ENCODE data around the gene POR.

Gene POR

DNA sequence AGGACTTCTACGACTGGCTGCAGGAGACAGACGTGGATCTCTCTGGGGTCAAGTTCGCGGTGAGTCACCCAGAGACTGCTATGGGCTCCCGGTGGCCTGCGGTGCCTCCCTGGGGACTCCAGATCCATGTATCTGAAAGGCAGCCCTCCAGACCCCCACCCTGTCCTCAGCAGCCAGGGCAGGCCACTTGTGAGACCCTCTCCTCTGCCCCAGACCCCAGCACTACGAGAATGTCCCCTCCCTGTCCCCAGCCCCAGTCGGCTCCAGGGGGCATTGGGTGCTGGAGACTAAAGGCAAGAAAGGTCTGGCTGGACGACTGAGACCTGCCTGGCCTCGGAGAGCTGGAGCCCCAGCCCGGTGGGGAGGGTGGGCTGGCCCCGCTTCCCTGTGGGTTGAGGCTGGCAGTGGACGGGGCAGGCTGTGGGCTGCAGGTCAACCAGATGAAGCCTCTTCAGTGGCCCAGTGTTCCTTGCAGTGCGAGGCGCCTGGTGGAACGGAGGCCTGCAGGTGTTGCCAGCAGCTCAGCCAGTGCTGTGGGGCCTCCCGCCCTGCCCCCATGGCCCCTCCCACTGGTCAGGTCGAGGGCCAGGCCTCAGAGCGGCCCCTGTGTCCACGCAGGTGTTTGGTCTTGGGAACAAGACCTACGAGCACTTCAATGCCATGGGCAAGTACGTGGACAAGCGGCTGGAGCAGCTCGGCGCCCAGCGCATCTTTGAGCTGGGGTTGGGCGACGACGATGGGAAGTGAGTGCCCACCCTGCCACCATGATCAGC is 65.7 kb downstream of the POR start:
- no peak for DNase-seq

DNA sequence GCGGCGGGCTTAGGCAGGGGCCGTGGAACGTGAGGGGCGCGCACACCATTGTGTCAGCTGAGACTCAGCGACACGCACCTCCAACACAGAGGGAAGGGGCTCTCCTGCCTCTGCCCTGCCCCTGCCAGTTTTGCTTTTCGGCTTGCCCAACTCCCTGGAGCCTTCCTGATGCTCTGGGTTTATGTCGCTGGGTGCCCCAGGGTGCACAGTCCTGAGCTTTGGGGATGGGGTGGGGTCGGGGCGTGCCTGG is 66.2 kb downstream of the POR start:
- no peak for DNase-seq

DNA sequence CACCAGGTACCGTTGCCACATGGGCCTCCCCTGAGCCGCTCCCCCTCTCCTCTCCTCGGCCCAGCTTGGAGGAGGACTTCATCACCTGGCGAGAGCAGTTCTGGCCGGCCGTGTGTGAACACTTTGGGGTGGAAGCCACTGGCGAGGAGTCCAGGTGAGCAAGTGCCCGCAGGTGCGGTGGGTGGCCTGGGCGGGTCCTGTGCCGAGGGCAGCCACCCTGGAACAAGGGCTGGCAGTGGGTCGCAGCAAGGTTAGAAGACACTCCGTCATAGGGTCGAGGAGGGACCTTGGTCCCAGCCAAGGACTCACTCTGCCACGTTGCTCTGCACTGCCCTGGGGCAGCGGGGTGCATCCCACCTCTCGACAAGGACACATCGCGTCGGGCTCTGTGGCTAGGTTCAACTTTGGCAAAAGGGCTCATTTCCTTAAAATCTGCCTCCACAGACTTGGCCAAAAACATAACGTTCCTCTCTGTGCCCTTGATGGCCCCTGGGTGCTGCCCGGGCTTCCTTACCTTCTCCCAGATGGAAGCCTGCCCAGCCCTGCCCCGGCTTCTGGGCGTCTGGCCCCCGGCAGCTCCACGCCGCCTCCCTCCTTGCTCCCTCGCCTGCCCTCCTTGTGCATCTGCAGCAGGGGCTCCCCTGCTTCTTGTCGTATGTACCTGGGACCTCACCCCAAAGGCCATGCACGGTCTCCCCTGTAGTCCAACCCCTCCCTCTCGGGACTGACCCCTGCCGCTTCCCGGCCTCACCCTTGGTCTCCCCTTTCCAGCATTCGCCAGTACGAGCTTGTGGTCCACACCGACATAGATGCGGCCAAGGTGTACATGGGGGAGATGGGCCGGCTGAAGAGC is 66.7 kb downstream of the POR start:
- DNase-seq: no peak

DNA sequence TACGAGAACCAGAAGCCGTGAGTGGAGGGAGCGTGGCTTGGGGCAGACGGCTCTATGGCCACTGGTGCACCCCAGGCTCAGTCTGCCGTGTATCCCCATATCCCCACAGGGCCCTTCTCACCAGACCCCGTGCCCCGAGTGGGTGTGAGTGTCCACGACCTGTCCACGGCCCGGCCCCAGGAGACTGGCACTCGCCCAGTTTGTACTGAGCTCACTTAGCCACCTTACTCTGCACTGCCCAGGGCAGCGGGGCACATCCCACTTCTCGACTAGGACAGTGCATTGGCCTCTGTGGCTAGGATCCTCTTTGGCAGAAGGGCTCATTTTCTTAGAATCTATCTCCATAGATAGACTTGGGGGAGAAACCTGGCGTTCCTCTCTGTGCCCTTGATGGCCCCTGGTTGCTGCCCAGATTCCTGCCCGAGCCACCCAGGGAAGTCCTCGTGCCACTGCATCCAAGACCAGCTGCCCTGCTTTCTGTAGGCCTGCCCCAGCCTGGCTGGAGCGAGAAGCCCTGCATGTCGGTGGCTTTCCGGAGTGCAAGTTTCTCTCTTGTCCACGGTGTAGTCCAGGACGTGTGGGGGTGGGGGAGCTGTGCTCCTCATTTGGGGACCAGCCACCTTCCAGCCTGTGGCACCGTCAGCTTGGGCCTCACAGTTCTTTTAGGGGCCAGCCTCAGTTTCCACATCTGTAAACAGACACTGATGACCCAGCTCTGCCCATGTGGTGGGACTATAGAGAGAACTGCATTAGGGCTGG is 67.5 kb downstream of the POR start:
- DNase-seq: no peak

DNA sequence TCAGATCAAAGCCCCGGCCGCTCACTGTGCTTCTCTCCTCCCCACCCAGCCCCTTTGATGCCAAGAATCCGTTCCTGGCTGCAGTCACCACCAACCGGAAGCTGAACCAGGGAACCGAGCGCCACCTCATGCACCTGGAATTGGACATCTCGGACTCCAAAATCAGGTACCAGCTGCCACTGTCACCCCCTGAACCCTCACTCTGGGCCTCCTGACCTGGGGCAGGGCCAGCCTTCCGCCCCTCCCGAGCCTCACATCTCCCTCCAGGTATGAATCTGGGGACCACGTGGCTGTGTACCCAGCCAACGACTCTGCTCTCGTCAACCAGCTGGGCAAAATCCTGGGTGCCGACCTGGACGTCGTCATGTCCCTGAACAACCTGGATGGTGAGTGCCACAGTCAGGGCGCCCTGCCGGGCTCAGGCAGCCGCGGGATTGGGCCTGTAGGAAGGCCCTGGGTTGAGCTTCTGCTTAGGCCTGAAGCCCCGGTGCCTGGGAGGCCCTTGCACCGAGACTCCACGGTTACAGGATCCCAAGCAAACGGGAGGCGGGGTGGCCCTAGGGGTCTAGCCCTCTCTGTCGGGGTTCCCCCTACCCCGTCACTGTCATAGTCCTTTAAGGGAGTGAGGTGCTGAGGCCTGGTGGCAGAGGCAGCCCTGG is 68.6 kb downstream of the POR start:
- DNase-seq: no peak

DNA sequence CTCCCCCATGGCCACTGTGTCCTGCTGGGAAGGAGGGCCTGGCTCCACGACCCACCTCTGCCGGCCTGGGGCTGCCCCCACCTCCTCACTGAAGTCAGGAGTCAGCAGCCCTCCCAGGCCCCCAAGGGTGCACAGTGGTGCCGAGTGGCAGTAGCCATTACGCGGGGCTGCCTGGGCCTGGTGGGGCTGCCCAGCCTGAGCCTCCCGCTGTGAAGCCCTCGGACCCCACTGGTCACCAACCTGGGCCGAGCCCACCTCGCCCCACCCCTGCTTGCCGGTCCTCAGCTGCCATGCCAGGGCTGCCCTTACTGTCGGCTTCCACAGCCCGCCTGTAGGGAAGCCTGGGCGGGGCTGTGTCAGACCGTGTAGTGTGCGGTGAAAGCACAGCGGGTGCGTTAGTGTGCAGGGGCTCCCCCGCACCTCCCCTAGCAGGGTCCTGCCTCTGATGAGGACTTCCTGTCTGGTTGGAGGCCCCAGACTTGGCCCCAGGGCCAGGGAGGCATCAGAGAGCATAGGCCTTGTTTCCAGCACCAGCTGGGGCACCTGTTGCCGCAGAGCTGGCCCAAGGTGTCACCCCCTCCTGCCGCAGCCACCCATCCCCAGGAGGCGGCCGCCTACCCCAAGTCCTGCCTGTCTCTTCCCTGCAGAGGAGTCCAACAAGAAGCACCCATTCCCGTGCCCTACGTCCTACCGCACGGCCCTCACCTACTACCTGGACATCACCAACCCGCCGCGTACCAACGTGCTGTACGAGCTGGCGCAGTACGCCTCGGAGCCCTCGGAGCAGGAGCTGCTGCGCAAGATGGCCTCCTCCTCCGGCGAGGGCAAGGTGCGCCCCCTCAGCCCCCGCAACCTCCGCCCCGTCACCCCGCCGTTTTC is 69.4 kb downstream of the POR start:
- DNase-seq: no peak

DNA sequence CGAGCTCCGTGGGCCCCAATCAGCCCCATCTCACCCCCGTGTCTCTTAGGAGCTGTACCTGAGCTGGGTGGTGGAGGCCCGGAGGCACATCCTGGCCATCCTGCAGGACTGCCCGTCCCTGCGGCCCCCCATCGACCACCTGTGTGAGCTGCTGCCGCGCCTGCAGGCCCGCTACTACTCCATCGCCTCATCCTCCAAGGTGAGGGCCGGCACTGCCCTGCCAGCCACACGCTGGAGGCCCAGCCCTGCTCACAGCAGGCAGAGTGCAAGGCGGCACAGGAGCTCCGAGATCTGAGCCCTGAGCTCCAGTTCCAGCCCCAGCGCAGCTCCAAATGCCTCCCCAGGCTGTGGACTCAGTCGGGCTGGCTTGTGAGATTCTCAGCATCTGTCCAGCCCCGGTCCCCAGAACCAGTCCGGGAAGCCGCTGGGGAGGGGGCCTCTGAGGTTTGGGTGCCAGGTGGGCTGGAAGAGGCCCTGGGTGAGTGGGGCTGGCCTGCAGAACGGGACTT is 70.1 kb downstream of the POR start:
- DNase-seq: no peak

DNA sequence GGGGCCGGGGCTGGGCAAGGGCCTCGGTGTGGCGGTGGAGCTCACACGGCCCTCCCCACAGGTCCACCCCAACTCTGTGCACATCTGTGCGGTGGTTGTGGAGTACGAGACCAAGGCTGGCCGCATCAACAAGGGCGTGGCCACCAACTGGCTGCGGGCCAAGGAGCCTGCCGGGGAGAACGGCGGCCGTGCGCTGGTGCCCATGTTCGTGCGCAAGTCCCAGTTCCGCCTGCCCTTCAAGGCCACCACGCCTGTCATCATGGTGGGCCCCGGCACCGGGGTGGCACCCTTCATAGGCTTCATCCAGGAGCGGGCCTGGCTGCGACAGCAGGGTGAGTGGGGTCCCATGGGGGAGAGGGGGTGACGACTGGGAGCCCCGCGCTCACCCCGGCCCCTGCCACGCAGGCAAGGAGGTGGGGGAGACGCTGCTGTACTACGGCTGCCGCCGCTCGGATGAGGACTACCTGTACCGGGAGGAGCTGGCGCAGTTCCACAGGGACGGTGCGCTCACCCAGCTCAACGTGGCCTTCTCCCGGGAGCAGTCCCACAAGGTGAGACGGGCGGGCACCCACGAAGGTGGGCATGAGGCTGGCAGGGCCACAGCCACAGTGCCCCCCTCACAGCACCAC is 70.7 kb downstream of the POR start:
- no peak for DNase-seq

DNA sequence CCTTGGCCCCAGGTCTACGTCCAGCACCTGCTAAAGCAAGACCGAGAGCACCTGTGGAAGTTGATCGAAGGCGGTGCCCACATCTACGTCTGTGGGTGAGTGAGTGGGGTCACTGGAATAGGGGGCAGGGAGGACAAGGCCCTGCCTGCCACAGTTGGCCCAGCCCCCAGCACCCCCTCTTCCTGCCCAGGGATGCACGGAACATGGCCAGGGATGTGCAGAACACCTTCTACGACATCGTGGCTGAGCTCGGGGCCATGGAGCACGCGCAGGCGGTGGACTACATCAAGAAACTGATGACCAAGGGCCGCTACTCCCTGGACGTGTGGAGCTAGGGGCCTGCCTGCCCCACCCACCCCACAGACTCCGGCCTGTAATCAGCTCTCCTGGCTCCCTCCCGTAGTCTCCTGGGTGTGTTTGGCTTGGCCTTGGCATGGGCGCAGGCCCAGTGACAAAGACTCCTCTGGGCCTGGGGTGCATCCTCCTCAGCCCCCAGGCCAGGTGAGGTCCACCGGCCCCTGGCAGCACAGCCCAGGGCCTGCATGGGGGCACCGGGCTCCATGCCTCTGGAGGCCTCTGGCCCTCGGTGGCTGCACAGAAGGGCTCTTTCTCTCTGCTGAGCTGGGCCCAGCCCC is 71.3 kb downstream of the POR start:
- no peak for DNase-seq

DNA sequence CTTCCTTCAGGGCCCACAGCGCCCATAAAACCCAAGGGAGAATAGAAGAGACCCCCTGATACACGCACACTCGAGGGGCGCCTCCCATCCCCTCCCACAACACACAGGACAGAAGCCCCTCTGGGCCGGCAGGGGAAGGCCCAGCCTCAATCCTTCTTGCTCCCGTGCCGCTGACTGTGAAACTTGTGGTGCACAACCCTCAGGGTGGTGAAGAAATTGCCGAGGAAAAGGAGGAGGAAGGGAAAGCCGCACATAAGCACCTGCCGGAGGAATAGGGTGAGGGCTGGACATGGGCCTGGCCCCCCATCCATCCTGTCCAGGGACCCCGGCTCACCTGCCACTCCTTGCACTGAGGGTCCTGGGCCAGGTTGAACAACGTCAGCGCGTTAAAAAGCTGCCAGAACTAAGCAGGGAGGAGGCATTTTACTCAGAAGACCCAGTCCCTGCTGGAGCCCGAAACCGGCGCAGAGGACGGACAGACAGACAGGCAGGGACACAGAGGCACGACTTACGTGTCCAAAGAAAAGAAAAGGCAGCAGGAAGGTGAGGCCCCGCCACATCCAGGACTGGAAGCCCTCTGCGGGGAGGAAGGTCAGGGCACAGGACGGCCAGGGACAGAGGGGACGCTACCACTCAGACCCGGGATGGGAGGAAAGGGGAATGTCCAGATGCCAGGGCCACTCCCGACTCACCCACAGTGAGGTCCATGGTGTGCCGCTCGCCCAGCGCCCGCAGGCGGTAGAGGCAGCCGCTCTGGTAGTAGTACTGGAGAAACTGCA is 72.3 kb downstream of the POR start:
- DNase-seq: no peak

DNA sequence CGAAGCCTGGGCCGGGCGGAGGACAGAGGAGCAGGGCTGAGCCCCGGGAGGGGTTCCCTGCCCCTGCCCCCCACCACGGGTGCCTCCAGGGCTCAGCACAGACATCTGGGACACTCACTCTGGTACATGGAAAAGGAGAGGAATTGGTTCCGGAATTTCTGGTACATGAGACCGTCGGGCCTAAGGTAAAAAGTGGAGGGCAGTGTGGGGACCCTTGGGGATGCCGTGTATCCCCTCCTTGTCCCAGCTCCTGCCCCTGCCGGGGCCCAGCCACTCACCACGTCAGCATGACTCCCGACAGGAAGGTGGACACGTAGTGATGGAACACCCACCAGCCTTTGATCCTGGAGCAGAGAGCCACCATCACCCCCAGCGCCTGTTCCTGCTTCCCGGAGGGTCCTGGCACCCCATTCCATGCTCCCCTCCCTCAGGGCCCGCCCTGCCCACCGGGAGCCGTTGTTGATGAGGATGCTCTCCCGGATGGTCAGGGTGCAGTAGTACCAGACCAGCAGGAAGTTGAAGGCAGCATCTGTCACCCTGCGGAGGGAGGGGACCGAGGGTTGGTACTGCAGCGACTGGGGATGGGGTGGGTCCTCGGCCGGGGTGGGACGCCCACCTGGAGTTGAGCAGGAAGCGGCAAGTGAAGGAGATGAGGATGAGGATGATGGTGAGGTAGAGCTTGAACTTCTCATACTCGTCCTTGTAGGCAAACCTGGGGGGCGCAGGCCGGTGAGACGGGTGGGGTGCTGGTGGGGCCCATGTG is 73.0 kb downstream of the POR start:
- DNase-seq: no peak

DNA sequence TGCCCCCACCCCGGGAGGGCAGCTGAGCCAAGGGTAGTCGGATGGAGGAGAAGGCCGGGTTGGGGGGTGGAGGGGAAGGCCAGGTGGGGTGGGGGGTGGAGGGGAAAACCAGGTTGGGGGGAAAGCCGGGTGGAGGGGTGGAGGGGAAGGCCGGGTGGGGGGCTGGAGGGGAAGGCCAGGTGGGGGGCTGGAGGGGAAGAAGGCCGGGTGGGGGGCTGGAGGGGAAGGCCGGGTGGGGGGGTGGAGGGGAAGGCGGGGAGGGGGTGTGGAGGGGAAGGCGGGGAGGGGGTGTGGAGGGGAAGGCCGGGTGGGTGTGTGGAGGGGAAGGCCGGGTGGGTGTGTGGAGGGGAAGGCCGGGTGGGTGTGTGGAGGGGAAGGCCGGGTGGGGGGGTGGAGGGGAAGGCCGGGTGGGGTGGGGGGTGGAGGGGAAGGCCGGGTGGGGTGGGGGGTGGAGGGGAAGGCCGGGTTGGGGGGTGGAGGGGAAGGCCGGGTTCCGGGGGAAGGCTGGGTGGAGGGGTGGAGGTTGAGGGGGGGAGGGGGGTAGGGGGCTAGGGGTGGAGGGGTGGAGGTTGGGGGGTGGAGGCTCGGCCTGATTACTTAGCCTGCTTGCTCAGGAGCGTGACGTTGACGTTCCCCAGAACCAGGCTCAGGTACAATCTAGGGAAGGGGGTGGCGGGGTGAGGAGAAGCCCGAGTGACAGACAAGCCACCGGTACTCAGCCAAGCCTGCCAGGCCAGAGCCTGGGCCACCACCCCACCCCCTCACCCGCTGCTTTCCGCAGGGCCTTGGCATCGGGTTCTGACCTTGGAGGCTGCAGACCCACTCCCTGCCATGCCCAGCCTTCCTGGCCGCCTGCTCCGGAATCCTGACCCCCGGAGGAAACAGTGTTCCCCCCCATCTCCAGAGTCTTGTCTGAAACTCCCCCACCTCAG is 73.9 kb downstream of the POR start:
- DNase-seq: no peak

DNA sequence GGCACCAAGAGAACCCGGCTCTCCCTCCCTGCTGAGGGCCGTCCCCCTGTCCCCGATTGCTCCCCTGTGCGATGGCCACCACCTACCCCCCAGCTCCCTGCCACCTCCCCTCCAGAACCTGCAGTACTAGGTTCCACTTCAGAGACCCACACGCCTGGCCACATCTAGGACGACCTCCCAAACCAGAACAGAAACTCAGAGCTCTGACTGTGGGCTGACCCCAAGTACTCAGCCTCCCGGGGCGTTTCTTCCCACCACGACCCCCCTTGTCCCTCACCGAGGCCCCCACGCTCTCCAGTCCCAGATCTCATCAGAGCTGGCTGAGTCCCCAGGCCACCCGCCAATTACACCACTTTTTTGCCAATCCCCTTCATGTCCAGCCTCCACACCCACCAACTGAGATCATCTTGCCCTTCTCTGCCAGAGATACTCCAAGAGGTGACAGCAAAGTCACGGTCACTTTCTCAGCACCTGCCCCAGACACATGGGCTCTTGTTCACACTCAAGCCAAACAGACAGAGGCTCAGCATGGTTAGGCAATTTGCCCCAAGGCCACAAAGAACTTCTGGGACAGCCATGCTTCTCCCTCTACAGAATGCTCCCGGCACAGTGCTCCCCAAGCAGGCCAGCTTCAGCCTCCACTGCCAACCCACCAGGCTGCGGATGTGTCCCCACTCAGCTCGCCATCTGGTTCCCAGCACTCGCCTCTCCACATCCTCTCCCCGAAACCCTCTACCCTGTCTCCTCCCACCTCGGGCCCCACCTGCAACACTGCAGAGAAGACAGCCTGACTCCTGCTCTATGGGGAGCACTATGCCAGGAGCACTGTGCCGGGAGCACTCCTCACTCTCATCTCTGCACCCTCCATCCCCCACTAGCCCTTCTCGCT is 74.8 kb downstream of the POR start:
- DNase-seq: no peak

DNA sequence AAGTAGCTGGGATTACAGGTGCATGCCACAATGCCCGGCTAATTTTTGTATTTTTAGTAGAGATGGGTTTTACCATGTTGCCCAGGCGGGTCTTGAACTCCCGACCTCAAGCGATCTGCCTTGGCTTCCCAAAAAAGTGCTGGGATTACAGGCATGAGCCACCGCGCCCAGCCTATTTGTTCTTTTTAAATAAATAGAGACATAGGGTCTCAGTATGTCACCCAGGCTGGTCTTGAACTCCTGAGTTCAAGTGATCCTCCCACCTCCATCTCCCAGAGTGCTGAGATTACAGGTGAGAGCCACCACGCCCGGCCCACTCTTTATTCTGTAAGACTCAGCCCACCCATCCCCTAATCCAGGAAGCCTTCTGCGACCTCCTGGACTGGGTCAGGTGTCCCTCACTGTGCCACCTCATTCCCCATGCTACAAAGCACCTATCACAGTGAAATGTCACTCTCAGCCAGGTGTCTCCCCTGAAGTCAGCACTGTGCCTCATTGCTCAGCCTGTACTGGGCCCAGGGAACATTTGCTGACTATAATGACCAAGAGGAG is 76.7 kb downstream of the POR start:
- no peak for DNase-seq

DNA sequence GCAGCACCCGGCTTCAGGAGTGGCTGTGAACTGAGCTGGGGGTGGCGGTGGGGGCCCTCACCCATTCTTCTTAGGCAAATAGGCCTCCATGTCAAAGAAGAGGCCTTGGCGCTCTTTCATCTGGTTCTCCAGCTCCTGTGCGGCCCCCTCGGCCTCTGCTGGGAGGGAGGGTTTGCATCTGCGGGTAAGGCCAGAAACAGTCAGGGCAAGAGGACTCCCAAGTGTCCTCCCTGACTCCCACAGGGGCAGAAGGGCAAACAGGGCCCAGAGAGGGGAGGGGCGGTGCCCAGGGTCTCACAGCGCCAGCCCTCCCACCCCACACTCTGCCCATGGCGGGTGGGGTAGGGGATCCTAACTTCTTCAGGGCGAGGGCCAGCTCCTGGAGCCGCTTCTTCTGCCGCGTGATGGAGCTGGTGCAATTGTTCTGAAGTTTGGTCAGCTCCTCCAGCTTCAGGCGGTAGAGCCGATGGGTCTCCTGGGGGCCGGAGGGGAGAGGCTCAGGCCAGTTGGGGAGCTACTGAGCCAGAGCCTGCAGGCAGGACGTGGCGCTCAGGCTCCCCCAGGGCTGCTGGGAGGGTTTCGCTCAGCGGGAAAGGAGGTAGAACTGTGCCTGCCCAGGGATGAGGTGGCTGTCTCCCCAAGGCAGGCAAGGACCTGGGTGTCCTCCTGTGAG is 77.3 kb downstream of the POR start:
- DNase-seq: no peak

DNA sequence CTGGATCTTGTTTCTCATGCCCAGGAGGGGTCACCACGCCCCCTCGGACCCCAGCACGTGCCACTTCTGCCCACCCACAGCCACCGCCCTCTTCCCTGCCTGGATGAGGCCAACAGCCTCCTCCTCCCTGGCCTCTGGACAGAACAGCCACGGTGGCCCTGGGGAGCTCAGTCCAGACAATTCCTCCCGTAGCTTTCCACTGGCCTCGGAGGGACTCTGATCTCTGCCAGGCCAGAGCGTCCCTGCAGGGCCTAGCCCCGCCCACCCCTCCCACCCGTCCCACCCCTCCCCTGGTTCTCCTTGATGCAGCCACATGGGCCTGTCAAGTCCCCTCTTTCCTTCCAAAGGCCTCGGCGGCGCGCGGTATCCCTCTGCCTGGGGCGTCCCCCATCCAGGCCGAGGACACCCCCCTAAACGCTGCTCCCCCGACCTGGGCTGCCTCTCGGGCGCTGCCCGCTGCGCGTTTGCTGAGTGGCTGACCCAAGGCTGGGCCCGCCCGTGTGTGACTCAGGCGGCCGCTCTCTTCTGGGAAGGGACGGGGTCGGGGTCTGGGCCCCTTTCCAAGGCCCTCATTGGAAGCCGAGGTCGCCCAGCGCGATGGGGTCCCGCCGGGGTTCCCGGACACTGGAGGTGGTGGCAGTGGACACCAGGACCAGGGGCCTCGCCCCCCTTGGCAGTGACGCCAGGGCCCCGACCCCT is 78.9 kb downstream of the POR start:
- DNase-seq: no peak
